Adrenal gland (tissue), 12 donors: ENCODE results near the gene TLK2. TPM values are rescaled to one million over a fixed set of nuclear protein-coding genes. Genes with fewer than 3 reads are reported as not detected.
"Not testable (repeated sequence)": the region's sequence is repeated elsewhere in the genome, so short reads cannot be mapped to it uniquely, and the experiment has no call there.

ENCODE experiments used
- DNase-seq, 7 donors: peaks; one replicate each; pipeline ENCODE4 v3.0.0-alpha.2; 2019 to 2020
- H3K27ac ChIP-seq, 5 donors: fragments of 200-600 bp; sonication (generic) in 4 of 5; 1 replicate in 3 of 5; 2 replicates in 2 of 5; pipeline versions ENCODE4 v1.5.1 to v1.8.0; 2016 to 2020; ENCODE audit warnings: mild to moderate bottlenecking in 1 of 5
- H3K27me3 ChIP-seq: fragments of 200-600 bp; 2 replicates; pipeline ENCODE4 v1.8.0; 2021
- H3K36me3 ChIP-seq, 2 donors: fragments of 200-600 bp; replicated peaks in 1 of 2; 1 replicate in 1 of 2; 2 replicates in 1 of 2; pipeline versions ENCODE4 v1.5.1 to v1.8.0; 2018 to 2022
- H3K4me1 ChIP-seq, 2 donors: fragments of 200-600 bp; replicated peaks in 1 of 2; 1 replicate in 1 of 2; 2 replicates in 1 of 2; pipeline versions ENCODE4 v1.5.1 to v1.8.0; 2018 to 2021
- H3K4me3 ChIP-seq, 4 donors: fragments of 200-600 bp; sonication (generic) in 3 of 4; one replicate each; pipeline ENCODE4 v1.5.1; 2016 to 2018
- H3K9me3 ChIP-seq, 3 donors: fragments of 200-600 bp; sonication (generic) in 1 of 3; replicated peaks in 1 of 3; 1 replicate in 2 of 3; 2 replicates in 1 of 3; pipeline versions ENCODE4 v1.5.1 to v1.8.0; 2016 to 2021
- WGBS, 4 donors: extraction: QIAGEN DNeasy Blood & Tissue Kit in 2 of 4; methylation state at CpG; one replicate each; pipeline versions ENCODE4 v1.1.5 to v1.1.7; 2013 to 2017; 5-methylcytosine and 5-hydroxymethylcytosine counted together
- intact Hi-C, 2 donors: fragments of 100-400 bp; cut with DNase I; formaldehyde crosslinking; loops; one replicate each; pipeline versions ENCODE4 v1.14.1 to v1.15.0; 2022 to 2023
- polyA plus RNA-seq, 3 donors: library from polyadenylated mRNA; stranded (reverse); fragments of 200-250 nt in 2 of 3; fragments of 350-450 nt in 1 of 3; fragmentation: Illumina TruSeq in 1 of 3; extraction: RNeasy Lipid Tissue Mini Kit (QIAGEN cat#74804) in 1 of 3; gene quantifications; one replicate each; pipeline ENCODE4 v1.2.3, GENCODE V29; 2013 to 2014
- total RNA-seq, 9 donors: library from RNA; depleted of rRNA in 4 of 9; stranded (reverse); fragments of >200 nt in 4 of 9; fragments of 120-200 nt in 1 of 9; fragmentation: NEBNext Ultra II Directional in 1 of 9; extraction: Animal tissue kit (Norgen Biotek cat#: 25700) in 1 of 9; gene quantifications; one replicate each; pipeline versions ENCODE4 v1.1.0 to v1.2.4, GENCODE V29; 2013 to 2023
- TF ChIP-seq, protein P1 (sequence below), 6 experiments: fragments of 450-650 bp in 4 of 6; fragments of 200-600 bp in 2 of 6; sonication (generic) in 1 of 6; IDR thresholded peaks; 1 replicate in 5 of 6; 2 replicates in 1 of 6; pipeline versions ENCODE4 v1.5.1 to v1.8.0; 2016 to 2021; ENCODE audit warnings: antibody characterized with exemption in 6 of 6, mild to moderate bottlenecking in 2 of 6, moderate library complexity in 1 of 6
- donor health status: healthy with polysubstance abuse.
- donor health status: Bipolar disorder and iron deficiency.
- donor health status: DM: yes; HTN: yes; CAD: no.
- donor health status: DM: no; HTN: no; CAD: no.
- donor health status: DM: no; HTN: no; CAD: no.
- donor health status: DM: yes; HTN: yes; CAD: no.

The TLK2 gene
- total and polyA plus RNA-seq, 12 donors = 13.2 to 68.3 (median 31.2) TPM

GRCh38 chr17:62543278-62543775 is 64.7 kb downstream of the TLK2 start:
- WGBS, 4 donors = 85 to 95% (median 88%) methylated on average over 3 of the region's 3 CpGs
- peaks cover 0 to 22% of the 10 kb centered on the region in 2 donors for H3K4me1 ChIP-seq
- H3K9me3 ChIP-seq, H3K36me3 ChIP-seq, H3K4me3 ChIP-seq, DNase-seq, H3K27me3 ChIP-seq, H3K27ac ChIP-seq, intact Hi-C loops: not testable (repeated sequence)

DNA sequence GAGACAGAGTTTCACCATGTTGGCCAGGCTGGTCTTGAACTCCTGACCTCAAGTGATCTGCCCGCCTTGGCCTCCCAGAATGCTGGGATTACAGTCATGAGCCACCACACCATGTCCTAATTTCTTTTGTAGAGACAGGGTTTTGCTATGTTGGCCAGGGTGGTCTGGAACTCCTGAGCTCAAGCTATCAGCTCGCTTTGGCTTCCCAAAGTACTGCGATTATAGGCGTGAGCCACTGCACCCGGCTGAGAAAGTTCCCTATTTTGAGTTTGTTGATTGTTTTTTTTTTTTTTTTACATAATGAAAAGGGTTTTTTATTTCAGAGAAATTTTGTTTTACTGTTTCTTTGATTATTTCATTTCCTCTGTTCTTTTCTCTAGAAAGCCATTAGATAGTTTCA is 67.4 kb downstream of the TLK2 start:
- H3K36me3 ChIP-seq, intact Hi-C loops, H3K4me3 ChIP-seq, H3K9me3 ChIP-seq, H3K27me3 ChIP-seq, DNase-seq, H3K27ac ChIP-seq: not testable (repeated sequence)
- WGBS, 4 donors = 80 to 87% (median 84%) methylated on average over 3 to 5 of the region's 5 CpGs
- peaks cover 0 to 17% of the 10 kb centered on the region in 2 donors for H3K4me1 ChIP-seq

GRCh38 chr17:62552851-62553659 is 74.4 kb downstream of the TLK2 start:
- peak overlapping the region in 1 of 4 donors; percentile 27 for H3K4me3 ChIP-seq
- DNase-seq = peak in 6 of 7 donors; percentile 27 to 58 (median 48)
- peak overlapping the region in 2 of 5 donors; percentile 32 to 38 for H3K27ac ChIP-seq
- TF ChIP-seq, protein P1, sequence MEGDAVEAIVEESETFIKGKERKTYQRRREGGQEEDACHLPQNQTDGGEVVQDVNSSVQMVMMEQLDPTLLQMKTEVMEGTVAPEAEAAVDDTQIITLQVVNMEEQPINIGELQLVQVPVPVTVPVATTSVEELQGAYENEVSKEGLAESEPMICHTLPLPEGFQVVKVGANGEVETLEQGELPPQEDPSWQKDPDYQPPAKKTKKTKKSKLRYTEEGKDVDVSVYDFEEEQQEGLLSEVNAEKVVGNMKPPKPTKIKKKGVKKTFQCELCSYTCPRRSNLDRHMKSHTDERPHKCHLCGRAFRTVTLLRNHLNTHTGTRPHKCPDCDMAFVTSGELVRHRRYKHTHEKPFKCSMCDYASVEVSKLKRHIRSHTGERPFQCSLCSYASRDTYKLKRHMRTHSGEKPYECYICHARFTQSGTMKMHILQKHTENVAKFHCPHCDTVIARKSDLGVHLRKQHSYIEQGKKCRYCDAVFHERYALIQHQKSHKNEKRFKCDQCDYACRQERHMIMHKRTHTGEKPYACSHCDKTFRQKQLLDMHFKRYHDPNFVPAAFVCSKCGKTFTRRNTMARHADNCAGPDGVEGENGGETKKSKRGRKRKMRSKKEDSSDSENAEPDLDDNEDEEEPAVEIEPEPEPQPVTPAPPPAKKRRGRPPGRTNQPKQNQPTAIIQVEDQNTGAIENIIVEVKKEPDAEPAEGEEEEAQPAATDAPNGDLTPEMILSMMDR (IDR thresholded peaks at IDR 0.05) = peak; percentile 34 to 67 (median 58)
- intact Hi-C loops, H3K27me3 ChIP-seq, H3K36me3 ChIP-seq, H3K4me1 ChIP-seq, H3K9me3 ChIP-seq: not testable (repeated sequence)
- WGBS, 4 donors = 7 to 11% (median 9%) methylated on average over 4 of the region's 4 CpGs

DNA sequence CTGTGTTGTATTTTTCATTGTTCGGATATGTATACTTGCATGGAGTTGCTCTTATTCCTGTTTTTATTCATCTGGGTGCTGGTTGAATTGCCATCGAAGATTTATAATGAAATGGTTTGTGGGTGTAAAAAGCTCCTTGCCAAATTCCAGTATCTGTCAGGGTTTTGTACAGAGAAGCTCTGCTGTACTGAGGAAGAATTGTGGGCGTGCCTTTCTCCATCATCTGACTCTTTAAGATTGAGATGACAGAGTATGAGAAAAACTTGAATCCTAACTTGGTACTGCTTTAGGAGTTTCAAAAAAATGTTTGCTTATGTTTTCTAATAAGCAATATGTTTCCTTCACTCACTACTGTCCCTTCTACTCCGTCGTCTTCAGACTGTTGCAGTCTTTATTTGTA is 78.9 kb downstream of the TLK2 start:
- DNase-seq, H3K9me3 ChIP-seq, H3K27ac ChIP-seq, H3K36me3 ChIP-seq, H3K27me3 ChIP-seq, intact Hi-C loops, H3K4me3 ChIP-seq: not testable (repeated sequence)
- peaks cover 3 to 15% of the 10 kb centered on the region in 2 donors for H3K4me1 ChIP-seq
- WGBS, 4 donors = 89 to 93% (median 91%) methylated on average over 5 of the region's 5 CpGs

DNA sequence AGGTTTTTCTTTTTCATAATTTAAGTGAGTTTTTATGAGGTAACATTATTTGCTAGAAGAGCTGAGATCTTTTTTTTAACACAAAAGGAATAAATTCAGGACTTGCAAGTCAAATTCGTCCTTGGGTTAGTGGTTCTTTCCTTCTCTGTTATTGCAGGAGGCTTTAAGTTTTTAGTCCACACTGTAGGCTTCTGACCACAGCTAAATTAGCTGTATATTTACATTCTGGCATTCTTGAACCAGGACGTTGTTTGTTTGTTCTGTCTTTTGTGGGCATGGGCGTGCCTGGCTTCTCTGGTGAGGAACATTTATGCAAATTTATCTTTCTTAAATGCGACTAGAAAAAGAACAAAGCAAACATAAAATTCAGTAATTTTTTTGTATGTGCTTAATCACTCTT is 80.3 kb downstream of the TLK2 start:
- peaks cover 8 to 19% of the 10 kb centered on the region in 2 donors for H3K4me1 ChIP-seq
- H3K9me3 ChIP-seq, DNase-seq, H3K27me3 ChIP-seq, H3K36me3 ChIP-seq, H3K4me3 ChIP-seq, intact Hi-C loops, H3K27ac ChIP-seq: not testable (repeated sequence)
- 58 to 64% (median 63%) methylated on average over 4 of the region's 4 CpGs for WGBS, 4 donors

DNA sequence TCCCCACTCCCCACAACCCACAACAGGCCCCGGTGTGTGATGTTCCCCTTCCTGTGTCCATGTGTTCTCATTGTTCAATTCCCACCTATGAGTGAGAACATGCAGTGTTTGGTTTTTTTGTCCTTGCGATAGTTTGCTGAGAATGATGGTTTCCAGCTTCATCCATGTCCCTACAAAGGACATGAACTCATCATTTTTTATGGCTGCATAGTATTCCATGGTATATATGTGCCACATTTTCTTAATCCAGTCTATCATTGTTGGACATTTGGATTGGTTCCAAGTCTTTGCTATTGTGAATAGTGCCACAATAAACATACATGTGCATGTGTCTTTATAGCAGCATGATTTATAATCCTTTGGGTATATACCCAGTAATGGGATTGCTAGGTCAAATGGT is 82.3 kb downstream of the TLK2 start:
- intact Hi-C loops, H3K27me3 ChIP-seq, H3K9me3 ChIP-seq, DNase-seq, H3K27ac ChIP-seq, H3K4me3 ChIP-seq: not testable (repeated sequence)
- Histone ChIP-seq H3K36me3 (peaks cover 0 to 11% of the 10 kb centered on the region in 2 donors), H3K4me1 (peaks cover 8 to 19% of the 10 kb centered on the region in 2 donors)
- WGBS, 4 donors = 88 to 100% (median 100%) methylated on average over 1 of the region's 2 CpGs
